Left lung (tissue), 10 donors: ENCODE results near the gene KIF11. TPM values are rescaled to one million over a fixed set of nuclear protein-coding genes. Genes with fewer than 3 reads are reported as not detected.

Source experiments
- ATAC-seq: fragments of 200-7000 bp; cut with Tn5 transposase; one replicate; pipeline ENCODE4 v1.9.1; 2020; ENCODE audit warnings: moderate library complexity
- DNase-seq, 4 donors: peaks; one replicate each; pipeline ENCODE4 v3.0.0-alpha.2; 2013 to 2020
- H3K27ac ChIP-seq, 2 donors: fragments of 200-600 bp; sonication (generic) in 1 of 2; one replicate each; pipeline versions ENCODE4 v1.5.0 to v1.8.0; 2020 to 2021
- H3K27me3 ChIP-seq, 2 donors: fragments of 200-600 bp; sonication (generic) in 1 of 2; one replicate each; pipeline versions ENCODE4 v1.5.0 to v1.8.0; 2020 to 2021
- H3K36me3 ChIP-seq, 2 donors: fragments of 200-600 bp; sonication (generic) in 1 of 2; one replicate each; pipeline versions ENCODE4 v1.5.0 to v1.8.0; 2020 to 2021
- H3K4me1 ChIP-seq, 2 donors: fragments of 200-600 bp; one replicate each; pipeline ENCODE4 v1.8.0; 2021
- H3K4me3 ChIP-seq, 2 donors: fragments of 200-600 bp; sonication (generic) in 1 of 2; one replicate each; pipeline versions ENCODE4 v1.5.0 to v1.8.0; 2020 to 2021; ENCODE audit warnings: mild to moderate bottlenecking in 1 of 2
- H3K9me3 ChIP-seq, 2 donors: fragments of 200-600 bp; sonication (generic) in 1 of 2; one replicate each; pipeline versions ENCODE4 v1.5.0 to v1.8.0; 2020 to 2021
- intact Hi-C, 2 donors: fragments of 100-400 bp; cut with DNase I; formaldehyde crosslinking; loops; one replicate each; pipeline versions ENCODE4 v1.11.2 to v1.14.2; 2022
- polyA plus RNA-seq, 6 donors: library from polyadenylated mRNA; unstranded; fragments of 120-200 nt; gene quantifications; one replicate each; pipeline ENCODE4 v1.2.1, GENCODE V29; 2013; ENCODE audit not compliant: insufficient read length in 6 of 6
- total RNA-seq, 2 donors: library from RNA; stranded (reverse); fragmentation: NEBNext Ultra II Directional; extraction: Animal tissue kit (Norgen Biotek cat#: 25700); gene quantifications; one replicate each; pipeline ENCODE4 v1.2.1, GENCODE V29; 2021
- TF ChIP-seq, protein P1 (sequence below), 2 donors: fragments of 200-600 bp; sonication (generic) in 1 of 2; IDR thresholded peaks; one replicate each; pipeline versions ENCODE4 v1.5.0 to v1.8.0; 2021; ENCODE audit warnings: antibody characterized with exemption in 2 of 2
- donor health status: DM: no; HTN: yes; CAD: no.
- donor health status: DM: no; HTN: no; CAD: no.

Gene KIF11
- total and polyA plus RNA-seq, 8 donors, result 3.0 to 55.3 (median 28.0) TPM

DNA sequence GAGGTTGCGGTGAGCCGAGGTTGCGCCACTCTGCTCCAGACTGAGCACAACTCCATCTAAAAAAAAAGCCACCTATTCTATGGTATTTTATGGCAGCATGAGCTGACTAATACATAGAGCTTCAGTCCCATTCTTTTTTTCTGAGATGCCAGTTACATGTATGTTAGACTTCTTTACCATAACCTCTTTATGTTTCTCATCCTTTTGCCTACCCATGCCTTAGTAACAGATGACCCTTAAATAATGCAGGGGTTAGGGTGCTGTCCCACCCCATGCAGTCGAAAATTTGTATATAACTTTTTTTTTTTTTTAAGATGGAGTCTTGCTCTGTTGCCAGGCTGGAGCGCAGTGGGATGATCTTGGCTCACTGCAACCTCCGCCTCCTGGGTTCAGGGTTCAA is 74.1 kb downstream of the KIF11 start:
- no peak for ATAC-seq

DNA sequence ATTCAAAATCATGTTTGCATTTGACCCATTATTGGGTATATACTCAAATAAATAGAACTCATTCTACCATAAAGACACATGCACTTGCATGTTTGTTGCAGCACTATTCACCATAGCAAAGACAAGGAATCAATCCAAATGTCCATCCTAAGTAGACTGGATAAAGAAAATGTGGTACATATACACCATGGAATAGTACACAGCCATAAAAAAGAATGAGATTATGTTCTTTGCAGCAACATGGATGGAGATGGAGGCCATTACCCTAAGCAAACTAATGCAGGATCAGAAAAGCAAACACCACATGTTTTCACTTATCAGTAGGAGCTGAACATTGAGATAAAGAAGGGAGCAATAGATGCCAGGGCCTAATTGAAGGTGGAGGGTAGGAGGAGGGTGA is 84.8 kb downstream of the KIF11 start:
- DNase-seq, result no peak
- H3K27ac ChIP-seq, result no peak overlapping the region
- no peak overlapping the region for H3K4me3 ChIP-seq
- no peaks in the 10 kb centered on the region for H3K36me3 ChIP-seq
- H3K9me3 ChIP-seq, result no peaks in the 10 kb centered on the region
- H3K4me1 ChIP-seq, result no peaks in the 10 kb centered on the region
- intact Hi-C loops, result no loop called here
- TF ChIP-seq, protein P1, sequence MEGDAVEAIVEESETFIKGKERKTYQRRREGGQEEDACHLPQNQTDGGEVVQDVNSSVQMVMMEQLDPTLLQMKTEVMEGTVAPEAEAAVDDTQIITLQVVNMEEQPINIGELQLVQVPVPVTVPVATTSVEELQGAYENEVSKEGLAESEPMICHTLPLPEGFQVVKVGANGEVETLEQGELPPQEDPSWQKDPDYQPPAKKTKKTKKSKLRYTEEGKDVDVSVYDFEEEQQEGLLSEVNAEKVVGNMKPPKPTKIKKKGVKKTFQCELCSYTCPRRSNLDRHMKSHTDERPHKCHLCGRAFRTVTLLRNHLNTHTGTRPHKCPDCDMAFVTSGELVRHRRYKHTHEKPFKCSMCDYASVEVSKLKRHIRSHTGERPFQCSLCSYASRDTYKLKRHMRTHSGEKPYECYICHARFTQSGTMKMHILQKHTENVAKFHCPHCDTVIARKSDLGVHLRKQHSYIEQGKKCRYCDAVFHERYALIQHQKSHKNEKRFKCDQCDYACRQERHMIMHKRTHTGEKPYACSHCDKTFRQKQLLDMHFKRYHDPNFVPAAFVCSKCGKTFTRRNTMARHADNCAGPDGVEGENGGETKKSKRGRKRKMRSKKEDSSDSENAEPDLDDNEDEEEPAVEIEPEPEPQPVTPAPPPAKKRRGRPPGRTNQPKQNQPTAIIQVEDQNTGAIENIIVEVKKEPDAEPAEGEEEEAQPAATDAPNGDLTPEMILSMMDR (IDR thresholded peaks at IDR 0.05), result no peak
- no peaks in the 10 kb centered on the region for H3K27me3 ChIP-seq
- ATAC-seq, result no peak

More for the DNA sequence above, 74.1 kb downstream of the KIF11 start:
- no peaks in the 10 kb centered on the region for H3K27me3 ChIP-seq
- TF ChIP-seq, protein P1 (IDR thresholded peaks at IDR 0.05), result no peak
- peaks cover 0 to 22% of the 10 kb centered on the region in 2 donors for H3K9me3 ChIP-seq
- H3K27ac ChIP-seq, result no peak overlapping the region
- H3K36me3 ChIP-seq, result no peaks in the 10 kb centered on the region
- no peak for DNase-seq
- no peaks in the 10 kb centered on the region for H3K4me1 ChIP-seq
- no peak overlapping the region for H3K4me3 ChIP-seq
- intact Hi-C loops, result no loop called here

DNA sequence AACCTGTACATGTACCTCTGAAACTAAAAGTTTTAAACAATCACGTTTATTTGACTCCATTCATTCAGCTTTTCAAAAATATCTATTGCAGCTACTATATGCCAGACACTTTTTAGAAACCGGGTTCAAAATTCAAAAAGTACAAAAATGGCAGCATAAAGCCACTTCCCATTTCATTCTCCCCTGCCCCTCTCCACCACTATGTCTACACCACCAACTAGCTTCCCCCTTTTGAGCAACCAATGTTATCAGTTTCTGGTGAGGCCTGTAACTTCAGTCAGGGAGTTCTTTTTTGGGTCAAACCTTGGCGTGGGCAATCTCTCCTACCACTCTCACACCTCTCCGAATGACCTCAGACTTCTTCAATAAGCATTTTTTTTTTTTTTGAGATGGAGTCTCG is 85.3 kb downstream of the KIF11 start:
- H3K27ac ChIP-seq, result no peak overlapping the region
- ATAC-seq, result no peak
- TF ChIP-seq, protein P1 (IDR thresholded peaks at IDR 0.05), result no peak
- no peak for DNase-seq
- intact Hi-C loops, result no loop called here
- no peaks in the 10 kb centered on the region for H3K36me3 ChIP-seq
- no peaks in the 10 kb centered on the region for H3K9me3 ChIP-seq
- no peaks in the 10 kb centered on the region for H3K4me1 ChIP-seq
- H3K27me3 ChIP-seq, result no peaks in the 10 kb centered on the region
- H3K4me3 ChIP-seq, result no peak overlapping the region

DNA sequence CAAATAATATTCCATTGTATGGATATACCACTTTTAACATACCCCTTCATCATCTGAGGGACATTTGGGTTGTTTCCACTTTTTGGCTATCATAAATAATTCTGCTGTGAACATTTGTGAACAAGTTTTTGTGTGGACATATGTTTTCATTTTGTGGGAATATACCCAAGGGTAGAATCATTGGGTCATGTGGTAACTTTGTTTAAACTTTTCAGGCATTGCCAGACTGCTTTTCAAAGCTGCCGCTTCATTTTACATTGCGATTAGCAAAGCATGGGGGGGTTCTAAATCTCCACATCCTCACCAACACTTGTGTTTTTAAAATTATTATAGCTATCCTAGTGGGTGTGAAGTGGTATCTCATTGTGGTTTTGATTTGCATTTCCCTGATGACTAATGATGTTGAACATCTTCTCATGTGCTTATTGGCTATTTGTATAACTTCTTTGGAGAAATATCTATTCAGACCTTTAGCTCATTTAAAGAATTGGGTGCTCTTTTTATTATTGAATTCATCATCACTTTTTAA is 88.4 kb downstream of the KIF11 start:
- DNase-seq (no peak), ATAC-seq (no peak)
- no peak overlapping the region for H3K4me3 ChIP-seq
- no peaks in the 10 kb centered on the region for H3K36me3 ChIP-seq
- H3K9me3 ChIP-seq, result no peaks in the 10 kb centered on the region
- H3K27ac ChIP-seq, result no peak overlapping the region
- no peaks in the 10 kb centered on the region for H3K4me1 ChIP-seq
- H3K27me3 ChIP-seq, result no peaks in the 10 kb centered on the region
- intact Hi-C loops, result no loop called here
- TF ChIP-seq, protein P1 (IDR thresholded peaks at IDR 0.05), result no peak

DNA sequence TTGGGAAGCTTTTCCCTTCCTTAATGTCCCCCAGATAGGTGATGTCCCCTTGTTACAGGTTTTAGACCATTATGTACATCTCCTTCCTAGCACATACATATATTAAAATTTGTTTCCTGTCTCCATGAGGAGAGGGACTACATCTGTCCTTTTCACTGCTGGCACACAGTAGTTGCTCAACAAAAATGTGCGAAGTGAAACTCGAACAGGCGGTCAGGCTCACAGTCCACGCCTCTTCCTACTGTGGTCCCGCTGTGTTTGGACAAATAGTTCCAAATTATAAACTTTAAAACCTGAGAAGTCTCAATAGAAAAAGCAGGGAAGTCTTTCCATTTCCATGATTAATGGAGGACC is 95.6 kb downstream of the KIF11 start:
- Histone ChIP-seq H3K36me3 (no peaks in the 10 kb centered on the region), H3K9me3 (no peaks in the 10 kb centered on the region), H3K4me3 (peak overlapping the region; percentile 50 to 87), H3K4me1 (peaks cover 0 to 39% of the 10 kb centered on the region in 2 donors), H3K27me3 (peaks cover 12 to 37% of the 10 kb centered on the region in 2 donors), H3K27ac (peak overlapping the region in 1 of 2 donors; percentile 99)
- ATAC-seq (no peak), DNase-seq (no peak)
- intact Hi-C loops, result no loop called here
- TF ChIP-seq, protein P1 (IDR thresholded peaks at IDR 0.05), result no peak
